HG02840 (cell line): ENCODE data around the gene SLC22A1.
"Not testable (repeated sequence)": the region's sequence is repeated elsewhere in the genome, so short reads cannot be mapped to it uniquely, and the experiment has no call there.

ENCODE experiments used
- ATAC-seq: cut with Tn5 transposase; IDR thresholded peaks from one replicate; pipeline ENCODE4 v1.9.1; 2021; ENCODE audit warnings: mild to moderate bottlenecking, moderate library complexity, moderate number of reproducible peaks; ENCODE audit not compliant: unreplicated experiment, low FRiP score

The SLC22A1 gene

GRCh38 chr6:160121558-160121957 is at the start of gene SLC22A1:
Gene SLC22A1, plus strand, starts transcription at chr6:160121815. Its CDS starts 121 bp downstream, at chr6:160121936.
- ATAC-seq, result no peak

DNA sequence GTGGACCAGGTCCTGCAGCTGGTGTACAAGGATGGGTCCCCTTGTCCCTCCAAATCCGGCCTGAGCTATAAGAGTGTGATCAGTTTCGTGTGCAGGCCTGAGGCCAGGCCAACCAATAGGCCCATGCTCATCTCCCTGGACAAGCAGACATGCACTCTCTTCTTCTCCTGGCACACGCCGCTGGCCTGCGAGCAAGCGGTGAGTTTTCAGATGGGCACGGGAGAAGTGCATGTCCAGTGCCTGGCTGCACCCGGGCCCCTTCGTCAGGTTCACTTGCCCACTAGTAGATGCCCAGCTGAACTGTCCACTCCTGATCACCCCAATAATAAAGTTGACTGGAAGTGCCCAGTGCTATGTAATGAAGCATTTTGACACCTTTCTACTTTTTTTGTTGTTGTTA is 48.3 kb upstream of the SLC22A1 start:
- no peak for ATAC-seq

GRCh38 chr6:160076009-160076408 is 45.6 kb upstream of the SLC22A1 start:
- ATAC-seq, result no peak

DNA sequence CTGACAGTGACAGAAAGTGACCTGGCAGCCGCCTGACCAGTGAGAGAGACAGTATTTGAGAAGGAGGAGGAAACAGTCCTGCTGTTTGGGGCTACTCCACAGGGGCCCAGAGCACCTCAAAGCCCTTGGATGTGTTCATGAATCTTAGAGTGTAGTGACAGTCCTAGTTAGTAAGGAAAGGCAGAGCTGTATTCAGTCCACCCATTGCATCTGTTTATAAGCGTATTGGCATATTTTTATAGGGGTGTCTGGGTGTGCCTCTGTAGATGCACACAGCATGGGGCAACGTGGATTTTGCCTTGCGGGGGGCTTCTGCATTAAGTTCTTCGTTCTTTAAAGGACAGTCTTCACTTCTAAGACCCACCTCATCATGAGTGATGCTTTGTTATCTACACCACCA is 44.6 kb upstream of the SLC22A1 start:
- no peak for ATAC-seq

GRCh38 chr6:160077526-160077925 is 44.1 kb upstream of the SLC22A1 start:
- no peak for ATAC-seq

DNA sequence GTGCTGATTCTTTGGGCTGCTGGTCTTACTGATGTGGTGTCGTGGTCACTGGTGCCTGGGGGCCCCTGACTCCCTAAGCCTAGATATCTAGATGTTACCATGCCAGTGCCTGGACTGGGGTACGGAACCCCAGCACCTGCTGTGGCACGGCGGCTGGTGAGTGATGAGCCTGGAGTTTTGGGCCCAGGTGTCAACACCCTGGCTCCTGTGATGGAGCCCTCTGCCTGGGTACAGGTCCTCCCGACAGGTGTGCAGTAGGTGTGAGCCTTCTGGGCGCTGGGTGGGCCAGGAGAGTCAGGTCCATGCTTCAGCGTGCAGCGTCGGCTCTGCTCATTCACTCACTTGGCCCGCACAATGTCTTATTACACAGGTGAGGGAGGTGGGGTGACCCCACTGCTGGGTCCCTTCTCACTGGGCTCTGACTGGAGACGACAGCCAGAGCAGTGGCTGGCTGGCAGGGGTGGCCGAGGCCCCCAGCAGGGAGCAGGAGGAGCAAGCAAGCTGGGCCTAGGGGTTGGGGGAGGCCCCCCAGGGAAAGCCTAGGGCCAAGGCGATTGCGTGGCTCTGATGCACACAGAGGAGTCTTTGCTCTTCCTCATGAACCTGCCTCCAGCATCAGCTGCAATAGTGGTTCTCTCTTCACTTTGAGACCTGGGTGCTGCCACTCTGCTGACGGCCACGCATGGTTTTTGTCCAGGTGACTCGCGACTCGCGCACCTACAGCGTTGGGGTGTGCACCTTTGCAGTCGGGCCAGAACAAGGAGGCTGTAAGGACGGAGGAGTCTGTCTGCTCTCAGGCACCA is 42.5 kb upstream of the SLC22A1 start:
- no peak for ATAC-seq

- no peak for ATAC-seq
These were observed 42.0 kb upstream of the SLC22A1 start for GRCh38 chr6:160079686-160080043.

- no peak for ATAC-seq
These were observed 41.5 kb upstream of the SLC22A1 start for GRCh38 chr6:160080097-160080496.

GRCh38 chr6:160081398-160081797 is 40.2 kb upstream of the SLC22A1 start:
- ATAC-seq, result no peak

DNA sequence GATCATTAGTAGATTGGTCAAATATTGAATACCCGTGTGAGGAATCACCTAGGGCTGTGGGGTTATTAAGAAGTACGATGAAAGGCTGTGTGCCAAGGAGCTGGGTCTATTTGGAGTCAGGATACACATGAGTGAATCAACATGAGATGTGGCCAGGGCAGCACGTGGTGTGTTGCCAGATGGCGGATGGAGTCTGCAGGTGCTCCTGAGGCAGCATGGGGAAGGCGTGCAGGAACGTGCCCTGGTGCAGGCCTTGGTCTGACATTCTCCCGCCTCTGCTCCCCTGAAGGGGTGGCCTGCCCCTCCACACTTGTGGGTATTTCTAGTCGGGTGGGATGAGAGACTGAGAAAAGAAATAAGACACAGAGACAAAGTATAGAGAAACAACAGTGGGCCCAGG is 39.0 kb upstream of the SLC22A1 start:
- no peak for ATAC-seq

DNA sequence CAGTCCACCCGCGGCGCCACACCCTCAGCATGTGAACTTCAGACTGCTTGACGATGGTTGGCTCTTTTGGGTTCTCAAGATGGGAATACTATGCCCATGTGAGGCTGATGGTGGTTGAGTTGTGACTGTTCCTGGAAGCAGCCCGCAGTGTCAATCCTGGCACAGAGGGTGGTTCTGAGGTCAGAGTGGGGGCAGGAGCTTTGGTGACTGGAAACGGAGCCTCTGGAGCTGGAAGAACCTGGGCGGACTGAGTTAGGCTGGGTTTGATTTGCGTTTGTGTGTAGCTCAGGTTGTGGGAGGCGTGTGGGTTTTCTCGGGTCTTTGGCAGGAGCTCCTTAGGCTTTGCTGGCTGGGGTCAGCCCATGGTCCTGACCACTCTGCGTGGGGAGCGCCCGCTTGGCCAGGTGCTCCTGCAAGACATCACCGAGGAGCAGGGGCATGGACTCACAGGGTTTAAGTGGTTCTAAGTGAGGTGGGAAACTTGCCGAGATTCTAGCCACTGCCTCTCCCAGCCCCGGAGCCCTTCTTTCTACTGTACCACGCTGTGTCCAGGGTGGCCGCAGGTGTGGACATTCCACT is 37.3 kb upstream of the SLC22A1 start:
- no peak for ATAC-seq

DNA sequence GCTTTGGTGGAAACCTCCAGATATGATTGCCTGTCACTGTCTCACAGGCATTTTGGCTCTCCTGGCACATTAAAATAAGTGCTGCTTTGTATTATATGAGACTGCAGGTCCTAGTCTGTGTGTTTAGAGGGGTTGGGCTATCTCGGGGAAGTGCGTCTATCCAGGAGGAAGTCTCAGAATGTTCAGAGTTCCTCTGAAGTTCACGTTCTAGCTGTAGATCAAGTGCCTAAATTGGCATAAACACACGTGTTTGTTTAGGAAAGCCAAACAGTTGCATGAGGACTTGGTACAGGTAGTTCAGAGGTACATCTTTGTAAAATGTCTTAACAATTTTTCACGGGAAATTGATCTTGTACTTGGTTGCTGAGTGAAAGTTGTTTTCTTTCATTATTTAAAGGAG is 36.4 kb upstream of the SLC22A1 start:
- ATAC-seq, result no peak

DNA sequence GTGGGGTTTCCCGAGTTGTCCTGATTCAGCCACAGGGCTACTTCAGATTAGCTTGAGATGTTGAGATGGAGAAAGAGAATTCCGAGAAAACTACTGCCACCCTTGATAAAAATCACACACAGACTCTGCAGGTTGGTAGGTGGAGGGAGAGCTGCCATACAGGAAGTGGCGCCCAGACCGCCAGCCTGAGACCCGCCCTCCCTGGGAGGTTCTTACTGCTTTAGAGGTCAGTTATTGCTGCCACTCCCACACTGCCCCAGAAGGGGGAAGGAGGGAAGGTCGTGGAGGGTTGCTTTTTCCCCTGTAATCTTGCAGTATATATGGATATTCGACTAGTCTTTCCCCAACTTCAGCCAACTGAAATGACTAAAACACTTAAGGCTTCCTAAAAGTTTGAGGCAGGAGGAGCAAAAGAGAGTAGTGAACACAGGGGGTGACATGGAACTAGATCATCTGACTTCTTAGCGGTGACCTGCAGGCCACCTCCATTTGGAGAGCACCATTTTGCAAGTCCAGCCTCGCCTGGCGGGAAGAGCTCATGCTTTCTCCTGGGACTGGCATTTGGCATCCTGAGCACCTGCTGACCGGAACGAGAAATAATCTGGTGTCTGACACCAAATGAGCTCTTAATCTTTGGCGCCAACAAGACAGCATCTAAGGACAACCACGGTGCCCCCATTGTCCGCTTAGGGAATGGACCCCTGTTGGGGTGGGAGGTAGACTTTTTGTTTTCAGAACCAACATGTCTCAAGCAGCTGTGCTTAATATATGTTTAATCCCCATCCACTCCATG is 35.7 kb upstream of the SLC22A1 start:
- ATAC-seq, result no peak

- no peak for ATAC-seq
These were observed 34.9 kb upstream of the SLC22A1 start for GRCh38 chr6:160086754-160087153.

GRCh38 chr6:160088069-160088783 is 33.4 kb upstream of the SLC22A1 start:
- ATAC-seq, result no peak

- no peak for ATAC-seq
These were observed 32.7 kb upstream of the SLC22A1 start for GRCh38 chr6:160088784-160089533.

DNA sequence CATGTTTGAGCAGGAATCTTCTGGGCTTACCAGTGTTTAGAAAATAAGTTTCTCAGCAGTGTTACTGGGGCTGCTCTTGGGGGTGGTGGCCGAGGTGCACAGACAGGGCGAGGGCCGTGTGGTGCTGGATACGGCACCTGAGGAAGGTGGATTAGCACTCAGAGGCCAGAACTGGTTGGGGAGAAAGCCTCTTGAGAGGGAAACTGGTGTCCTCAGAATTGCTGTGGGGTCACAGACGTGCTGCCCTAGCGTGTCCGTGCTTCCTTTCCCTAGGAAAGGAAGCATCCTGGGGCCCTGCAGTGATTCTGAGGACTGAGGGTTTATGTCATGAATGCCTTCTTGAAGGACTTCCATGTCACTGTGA is 32.1 kb upstream of the SLC22A1 start:
- ATAC-seq, result no peak

- ATAC-seq, result not testable (repeated sequence)
These were observed 31.0 kb upstream of the SLC22A1 start for GRCh38 chr6:160090442-160091239.

- not testable (repeated sequence) for ATAC-seq
These were observed 29.4 kb upstream of the SLC22A1 start for GRCh38 chr6:160092176-160092575.
